ENCODE results near the gene WIF1. TPM values are rescaled to one million over a fixed set of nuclear protein-coding genes. Genes with fewer than 3 reads are reported as not detected.

The WIF1 gene
- polyA plus RNA-seq, 3 donors = not detected

DNA sequence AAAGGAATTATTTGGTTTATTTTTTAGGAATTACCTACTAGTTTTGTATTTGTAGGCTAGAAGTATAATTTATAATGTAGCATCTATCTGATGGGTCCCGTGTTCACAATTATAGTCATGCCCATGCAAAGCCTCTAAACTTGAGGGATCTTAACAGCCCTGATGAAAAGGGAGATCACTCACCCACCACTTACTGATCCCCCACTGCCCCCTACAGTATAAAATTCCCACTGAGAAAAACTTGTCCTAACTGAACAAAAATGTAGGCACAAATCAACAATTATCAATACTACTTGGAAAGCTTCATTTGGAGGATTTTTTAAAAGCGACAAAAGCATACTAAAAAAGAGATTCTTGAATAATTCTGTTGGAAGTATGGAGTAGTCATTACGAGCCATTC lies 21.0 kb downstream of the WIF1 start:
- Histone ChIP-seq H3K9me3 (replicated peaks in 1 of 2; ENCODE audit: control insufficient read depth in 1 of 2, insufficient read depth in 1 of 2, low read length in 2 of 2) (no peaks in the 10 kb centered on the region), H3K9ac (ENCODE audit: insufficient read depth, low read length, poor library complexity, severe bottlenecking) (no peak overlapping the region), H2AFZ (ENCODE audit: insufficient read depth, low read depth, low read length, poor library complexity, severe bottlenecking) (no peak overlapping the region), H4K20me1 (ENCODE audit: insufficient read depth, low read length) (no peaks in the 10 kb centered on the region), H3K79me2 (ENCODE audit: insufficient read depth, low read length) (no peaks in the 10 kb centered on the region), H3K4me1 (ENCODE audit: control insufficient read depth in 1 of 2, insufficient read depth in 2 of 2, low read length in 2 of 2) (no peaks in the 10 kb centered on the region), H3K27me3 (ENCODE audit: control insufficient read depth in 2 of 2, insufficient read depth in 2 of 2, low read length in 2 of 2) (peaks cover 4 to 16% of the 10 kb centered on the region in 2 donors), H3K27ac (ENCODE audit: low read depth in 1 of 2, low read length in 2 of 2) (no peak overlapping the region), H3K4me3 (replicated peaks in 1 of 3; ENCODE audit: low read depth in 2 of 3, low read length in 3 of 3) (no peak overlapping the region), H3K4me2 (replicated peaks; ENCODE audit: extremely low read depth, low read length, poor library complexity, severe bottlenecking) (no peak overlapping the region), H3K36me3 (replicated peaks in 1 of 2; ENCODE audit: control insufficient read depth in 1 of 2, insufficient read depth in 2 of 2, low read length in 2 of 2) (no peaks in the 10 kb centered on the region)
- no CpG with 5 or more reads among the region's 3 CpGs for WGBS (ENCODE audit: insufficient coverage)
- no peaks in the 10 kb centered on the region for H3K9me3 Mint-ChIP-seq
- H3K27ac Mint-ChIP-seq = no peak overlapping the region
- no peaks in the 10 kb centered on the region for H3K36me3 Mint-ChIP-seq
- TF ChIP-seq, protein P1, sequence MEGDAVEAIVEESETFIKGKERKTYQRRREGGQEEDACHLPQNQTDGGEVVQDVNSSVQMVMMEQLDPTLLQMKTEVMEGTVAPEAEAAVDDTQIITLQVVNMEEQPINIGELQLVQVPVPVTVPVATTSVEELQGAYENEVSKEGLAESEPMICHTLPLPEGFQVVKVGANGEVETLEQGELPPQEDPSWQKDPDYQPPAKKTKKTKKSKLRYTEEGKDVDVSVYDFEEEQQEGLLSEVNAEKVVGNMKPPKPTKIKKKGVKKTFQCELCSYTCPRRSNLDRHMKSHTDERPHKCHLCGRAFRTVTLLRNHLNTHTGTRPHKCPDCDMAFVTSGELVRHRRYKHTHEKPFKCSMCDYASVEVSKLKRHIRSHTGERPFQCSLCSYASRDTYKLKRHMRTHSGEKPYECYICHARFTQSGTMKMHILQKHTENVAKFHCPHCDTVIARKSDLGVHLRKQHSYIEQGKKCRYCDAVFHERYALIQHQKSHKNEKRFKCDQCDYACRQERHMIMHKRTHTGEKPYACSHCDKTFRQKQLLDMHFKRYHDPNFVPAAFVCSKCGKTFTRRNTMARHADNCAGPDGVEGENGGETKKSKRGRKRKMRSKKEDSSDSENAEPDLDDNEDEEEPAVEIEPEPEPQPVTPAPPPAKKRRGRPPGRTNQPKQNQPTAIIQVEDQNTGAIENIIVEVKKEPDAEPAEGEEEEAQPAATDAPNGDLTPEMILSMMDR (IDR thresholded peaks at IDR 0.05) = no peak
- no peak overlapping the region for H3K4me3 Mint-ChIP-seq
- no peak for DNase-seq
- no peaks in the 10 kb centered on the region for H3K4me1 Mint-ChIP-seq
- intact Hi-C loops (cut with micrococcal nuclease) = no loop called here
- peaks cover 7 to 20% (median 12%) of the 10 kb centered on the region in 3 donors for H3K27me3 Mint-ChIP-seq (ENCODE audit: low read depth in 3 of 3)

DNA sequence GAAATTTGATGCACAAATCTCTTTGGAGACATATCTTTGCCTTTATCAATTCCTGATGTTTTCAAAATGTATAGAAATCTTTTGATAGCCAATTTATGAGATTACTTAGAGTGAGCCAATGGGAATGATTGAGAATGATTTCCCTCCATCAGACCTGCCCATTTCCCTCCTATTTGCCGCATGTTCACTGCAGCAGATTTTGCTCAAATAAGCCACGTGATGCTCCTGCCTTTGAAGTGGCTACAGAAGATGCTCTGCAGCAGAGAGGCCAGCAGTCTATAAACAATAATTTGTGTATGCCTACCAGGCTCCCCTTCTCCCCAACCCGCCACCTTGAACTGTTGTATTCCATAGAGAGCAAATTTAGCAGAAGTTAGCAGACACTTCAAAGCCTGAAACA lies 21.9 kb downstream of the WIF1 start:
- Histone ChIP-seq H3K79me2 (ENCODE audit: insufficient read depth, low read length) (no peaks in the 10 kb centered on the region), H3K4me1 (ENCODE audit: control insufficient read depth in 1 of 2, insufficient read depth in 2 of 2, low read length in 2 of 2) (no peaks in the 10 kb centered on the region), H2AFZ (ENCODE audit: insufficient read depth, low read depth, low read length, poor library complexity, severe bottlenecking) (no peak overlapping the region), H3K9me3 (replicated peaks in 1 of 2; ENCODE audit: control insufficient read depth in 1 of 2, insufficient read depth in 1 of 2, low read length in 2 of 2) (no peaks in the 10 kb centered on the region), H3K9ac (ENCODE audit: insufficient read depth, low read length, poor library complexity, severe bottlenecking) (no peak overlapping the region), H3K27me3 (ENCODE audit: control insufficient read depth in 2 of 2, insufficient read depth in 2 of 2, low read length in 2 of 2) (peaks cover 4 to 16% of the 10 kb centered on the region in 2 donors), H4K20me1 (ENCODE audit: insufficient read depth, low read length) (no peaks in the 10 kb centered on the region), H3K27ac (ENCODE audit: low read depth in 1 of 2, low read length in 2 of 2) (no peak overlapping the region), H3K4me2 (replicated peaks; ENCODE audit: extremely low read depth, low read length, poor library complexity, severe bottlenecking) (no peak overlapping the region), H3K36me3 (replicated peaks in 1 of 2; ENCODE audit: control insufficient read depth in 1 of 2, insufficient read depth in 2 of 2, low read length in 2 of 2) (no peaks in the 10 kb centered on the region), H3K4me3 (replicated peaks in 1 of 3; ENCODE audit: low read depth in 2 of 3, low read length in 3 of 3) (no peak overlapping the region)
- no peak overlapping the region for H3K27ac Mint-ChIP-seq
- no peak for DNase-seq
- TF ChIP-seq, protein P1 (IDR thresholded peaks at IDR 0.05) = no peak
- intact Hi-C loops (cut with micrococcal nuclease) = no loop called here
- 75% methylated on average over 1 of the region's 3 CpGs for WGBS (ENCODE audit: insufficient coverage)
- no peaks in the 10 kb centered on the region for H3K9me3 Mint-ChIP-seq
- H3K27me3 Mint-ChIP-seq (ENCODE audit: low read depth in 3 of 3) = peaks cover 7 to 22% (median 12%) of the 10 kb centered on the region in 3 donors
- no peak overlapping the region for H3K4me3 Mint-ChIP-seq
- no peaks in the 10 kb centered on the region for H3K36me3 Mint-ChIP-seq
- H3K4me1 Mint-ChIP-seq = no peaks in the 10 kb centered on the region
